Endothelial cell of umbilical vein (primary cell): ENCODE results near the gene ST6GALNAC3. TPM values are rescaled to one million over a fixed set of nuclear protein-coding genes. Genes with fewer than 3 reads are reported as not detected.

ENCODE experiments used
- BruUV-seq: library from RNA; stranded (reverse); fragments of 400-500 nt; replicated peaks from 2 replicates; lab custom pipeline; 2021; lab: Mats Ljungman, UMichigan
- CTCF ChIA-PET: fragments of 300-600, 350-600 bp; sonication (Branson Sonifier 250); formaldehyde crosslinking; loops from one replicate; lab custom pipeline; 2021; ENCODE audit warnings: antibody characterized with exemption, inconsistent platforms; lab: Charles Lee
- POLR2A ChIA-PET: fragments of 300-600, 350-600 bp; sonication (Branson Sonifier 250); formaldehyde crosslinking; loops from one replicate; lab custom pipeline; 2021; ENCODE audit warnings: antibody characterized with exemption, inconsistent platforms; lab: Charles Lee
- DNase-seq: peaks from one replicate; pipeline ENCODE4 v3.0.0-alpha.2; 2011; ENCODE audit warnings: low read depth, low spot score
- FAIRE-seq: peaks from 2 replicates; lab custom pipeline; 2011; peaks lifted over from hg19 to GRCh38; lab: Jason Lieb, UNC
- H2AFZ ChIP-seq: 2 replicates; pipeline ENCODE4 v1.6.0; 2012; ENCODE audit warnings: low read depth, low read length, control low read depth, inconsistent platforms
- H3K27ac ChIP-seq: 2 replicates; pipeline ENCODE4 v1.5.1; 2011; ENCODE audit warnings: low read depth, mild to moderate bottlenecking, control low read depth, low read length, moderate library complexity; ENCODE audit not compliant: insufficient read depth
- H3K27me3 ChIP-seq, 2 experiments: 2 replicates each; pipeline versions ENCODE4 v1.6.0 to v1.6.1; 2011; ENCODE audit warnings: low read length in 2 of 2, mixed read lengths in 1 of 2; ENCODE audit not compliant: control insufficient read depth in 2 of 2, insufficient read depth in 2 of 2
- H3K36me3 ChIP-seq, 2 experiments: 2 replicates in 1 of 2; 3 replicates in 1 of 2; pipeline ENCODE4 v1.5.1; 2011; ENCODE audit warnings: low read length in 2 of 2, mild to moderate bottlenecking in 1 of 2, moderate library complexity in 1 of 2; ENCODE audit not compliant: control insufficient read depth in 2 of 2, insufficient read depth in 2 of 2; ENCODE audit errors: extremely low read depth in 1 of 2
- H3K4me1 ChIP-seq: 3 replicates; pipeline ENCODE4 v1.5.1; 2011; ENCODE audit warnings: mild to moderate bottlenecking, low read length; ENCODE audit not compliant: control insufficient read depth, insufficient read depth; ENCODE audit errors: extremely low read depth
- H3K4me2 ChIP-seq: 2 replicates; pipeline ENCODE4 v1.6.1; 2011; ENCODE audit warnings: low read length, control low read depth, mixed read lengths; ENCODE audit not compliant: insufficient read depth
- H3K4me3 ChIP-seq, 3 experiments: fragments of 200-600 bp in 1 of 3; sonication (generic), shearing (Covaris generic) in 1 of 3; replicated peaks in 1 of 3; 2 replicates each; pipeline ENCODE4 v1.5.1; 2011 to 2016; ENCODE audit warnings: control low read depth in 3 of 3, low read length in 3 of 3, mild to moderate bottlenecking in 2 of 3, inconsistent platforms in 1 of 3, low read depth in 1 of 3, moderate library complexity in 1 of 3; ENCODE audit not compliant: insufficient read depth in 1 of 3
- H3K79me2 ChIP-seq: 2 replicates; pipeline ENCODE4 v1.6.0; 2012; ENCODE audit warnings: low read length, inconsistent platforms; ENCODE audit not compliant: control insufficient read depth, insufficient read depth
- H3K9ac ChIP-seq: replicated peaks from 2 replicates; pipeline ENCODE3; 2011; ENCODE audit warnings: low read length, control low read depth; ENCODE audit not compliant: insufficient read depth; ENCODE audit errors: extremely low read depth
- H3K9me1 ChIP-seq: replicated peaks from 3 replicates; pipeline ENCODE4 v1.6.0; 2011; ENCODE audit warnings: mild to moderate bottlenecking, low read length; ENCODE audit not compliant: control insufficient read depth, insufficient read depth; ENCODE audit errors: extremely low read depth
- H3K9me3 ChIP-seq: replicated peaks from 2 replicates; pipeline ENCODE4 v1.5.1; 2012; ENCODE audit warnings: low read length, inconsistent platforms; ENCODE audit not compliant: control insufficient read depth, insufficient read depth
- H4K20me1 ChIP-seq: replicated peaks from 2 replicates; pipeline ENCODE3; 2011; ENCODE audit warnings: mild to moderate bottlenecking, low read length; ENCODE audit not compliant: control insufficient read depth, insufficient read depth; ENCODE audit errors: extremely low read depth
- EZH2 ChIP-seq: IDR thresholded peaks from 2 replicates; pipeline ENCODE4 v1.6.1; 2012; ENCODE audit warnings: borderline replicate concordance, low read depth, mild to moderate bottlenecking, moderate library complexity, low read length, inconsistent platforms; ENCODE audit not compliant: severe bottlenecking
- FOS ChIP-seq: IDR thresholded peaks from 2 replicates; pipeline ENCODE4 v1.6.1; 2011; ENCODE audit warnings: mild to moderate bottlenecking, low read length, moderate library complexity, borderline replicate concordance; ENCODE audit not compliant: insufficient read depth
- GATA2 ChIP-seq: IDR thresholded peaks from 2 replicates; pipeline ENCODE4 v1.7.0; 2011; ENCODE audit warnings: low read depth, mild to moderate bottlenecking, moderate library complexity, mixed read lengths, low read length; ENCODE audit not compliant: insufficient read length, insufficient read depth
- MYC ChIP-seq: IDR thresholded peaks from one replicate; pipeline ENCODE4 v1.6.1; 2011; ENCODE audit warnings: mild to moderate bottlenecking, low read depth, low read length
- POLR2A ChIP-seq: IDR thresholded peaks from 2 replicates; pipeline ENCODE4 v1.6.1; 2012; ENCODE audit warnings: low read depth, mild to moderate bottlenecking, control low read depth, low read length
- dilution Hi-C: fragments of 300-500 bp; cut with MboI; formaldehyde crosslinking; loops from one replicate; pipeline ENCODE4 v1.15.0; 2019; ENCODE audit warnings: low sequenced_read_pairs; ENCODE audit not compliant: extremely low pct_ligation_motif_present
- intact Hi-C: fragments of 100-400 bp; cut with micrococcal nuclease; formaldehyde crosslinking; loops from one replicate; pipeline ENCODE4 v1.10.0; 2022
- polyA plus RNA-seq, 4 experiments: library from polyadenylated mRNA; depleted of rRNA in 3 of 4; stranded (reverse) in 3 of 4; unstranded in 1 of 4; fragments of >200 nt; gene quantifications; 2 replicates each; pipeline versions ENCODE4 v1.2.1 to v1.2.3, GENCODE V29; 2011 to 2012; ENCODE audit warnings: missing spikeins in 1 of 4
- total RNA-seq: library from RNA; stranded (reverse); gene quantifications from 2 replicates; pipeline ENCODE4 v1.2.3, GENCODE V29; 2021
- TF ChIP-seq, protein P1 (sequence below): IDR thresholded peaks from 2 replicates; pipeline ENCODE4 v1.6.1; 2011; ENCODE audit not compliant: insufficient read depth, insufficient read length
- TF ChIP-seq, protein P2 (sequence below), 2 donors: IDR thresholded peaks; 1 replicate in 1 of 2; 2 replicates in 1 of 2; pipeline ENCODE4 v1.5.1; 2011; ENCODE audit warnings: low read length in 2 of 2, mild to moderate bottlenecking in 2 of 2, moderate library complexity in 2 of 2, control low read depth in 1 of 2, inconsistent platforms in 1 of 2, low read depth in 1 of 2; ENCODE audit not compliant: insufficient read depth in 1 of 2; ENCODE audit errors: extremely low read depth in 1 of 2

ST6GALNAC3 gene
- total and polyA plus RNA-seq, 2 donors (not counting 3 experiments of a cell fraction or from before 2014, with no cell fraction given) = 7.6 to 48.3 TPM

DNA sequence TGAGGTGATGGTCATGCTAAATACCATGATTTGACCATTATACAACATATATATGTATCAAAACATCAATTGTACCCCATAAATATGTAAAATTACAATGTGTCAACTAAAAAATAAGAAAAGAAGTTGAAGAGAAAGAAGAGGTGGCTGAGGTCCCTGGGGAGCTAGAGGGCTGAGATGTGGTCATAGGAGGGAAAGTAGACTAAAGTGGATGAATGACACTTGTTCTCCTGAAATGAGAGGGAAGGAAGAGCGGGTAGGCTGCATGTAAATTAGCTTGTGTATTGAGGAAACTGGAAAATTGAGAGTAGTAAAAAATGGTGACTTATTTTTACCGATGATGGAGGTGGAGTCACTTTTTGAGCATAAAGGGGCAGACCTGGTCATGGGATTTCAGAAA is 117.0 kb downstream of the ST6GALNAC3 start:
- intact Hi-C loops (no loop called here), dilution Hi-C loops (no loop called here)
- Histone ChIP-seq H3K4me3 (no peak overlapping the region), H3K9ac (no peak overlapping the region), H3K9me1 (peaks cover 2% of the 10 kb centered on the region), H3K27ac (no peak overlapping the region), H3K36me3 (no peaks in the 10 kb centered on the region), H3K4me1 (no peaks in the 10 kb centered on the region), H2AFZ (no peak overlapping the region), H3K79me2 (no peaks in the 10 kb centered on the region), H3K9me3 (no peaks in the 10 kb centered on the region), H4K20me1 (no peaks in the 10 kb centered on the region), H3K27me3 (no peaks in the 10 kb centered on the region), H3K4me2 (no peak overlapping the region)
- TF ChIP-seq, protein P1, sequence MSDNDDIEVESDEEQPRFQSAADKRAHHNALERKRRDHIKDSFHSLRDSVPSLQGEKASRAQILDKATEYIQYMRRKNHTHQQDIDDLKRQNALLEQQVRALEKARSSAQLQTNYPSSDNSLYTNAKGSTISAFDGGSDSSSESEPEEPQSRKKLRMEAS = no peak
- no peak for TF ChIP-seq MYC
- no peak for TF ChIP-seq EZH2
- TF ChIP-seq GATA2 = no peak
- TF ChIP-seq FOS = no peak
- TF ChIP-seq, protein P2, sequence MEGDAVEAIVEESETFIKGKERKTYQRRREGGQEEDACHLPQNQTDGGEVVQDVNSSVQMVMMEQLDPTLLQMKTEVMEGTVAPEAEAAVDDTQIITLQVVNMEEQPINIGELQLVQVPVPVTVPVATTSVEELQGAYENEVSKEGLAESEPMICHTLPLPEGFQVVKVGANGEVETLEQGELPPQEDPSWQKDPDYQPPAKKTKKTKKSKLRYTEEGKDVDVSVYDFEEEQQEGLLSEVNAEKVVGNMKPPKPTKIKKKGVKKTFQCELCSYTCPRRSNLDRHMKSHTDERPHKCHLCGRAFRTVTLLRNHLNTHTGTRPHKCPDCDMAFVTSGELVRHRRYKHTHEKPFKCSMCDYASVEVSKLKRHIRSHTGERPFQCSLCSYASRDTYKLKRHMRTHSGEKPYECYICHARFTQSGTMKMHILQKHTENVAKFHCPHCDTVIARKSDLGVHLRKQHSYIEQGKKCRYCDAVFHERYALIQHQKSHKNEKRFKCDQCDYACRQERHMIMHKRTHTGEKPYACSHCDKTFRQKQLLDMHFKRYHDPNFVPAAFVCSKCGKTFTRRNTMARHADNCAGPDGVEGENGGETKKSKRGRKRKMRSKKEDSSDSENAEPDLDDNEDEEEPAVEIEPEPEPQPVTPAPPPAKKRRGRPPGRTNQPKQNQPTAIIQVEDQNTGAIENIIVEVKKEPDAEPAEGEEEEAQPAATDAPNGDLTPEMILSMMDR (IDR thresholded peaks at IDR 0.05; ENCODE audit: extremely low read depth in 1 of 2, insufficient read depth in 1 of 2, low read depth in 1 of 2, low read length in 2 of 2) = no peak
- TF ChIP-seq POLR2A = no peak
- FAIRE-seq (no peak), DNase-seq (no peak)
- ChIA-PET POLR2A (no interaction called here), CTCF (interaction anchor here (1.3 to 1.6 kb wide), 2 partner anchors 14 to 38 kb away, joined by 3 to 4 read pairs; no protein-coding TSS in a partner anchor)
- no TSS peak for BruUV-seq
